OCI-LY3 (cell line): ENCODE data around the gene CXCL1.

Experiments used
- EZH2phosphoT487 ChIP-seq: fragments of 200-600 bp; shearing (Covaris generic); IDR thresholded peaks from 2 replicates; pipeline ENCODE4 v1.6.1; 2018; ENCODE audit warnings: antibody characterized with exemption, mixed run types, low read depth
- TF ChIP-seq, protein P1 (sequence below): fragments of 200-600, 300-600 bp; sonication (generic); IDR thresholded peaks from 2 replicates; pipeline ENCODE4 v1.5.1; 2014; ENCODE audit warnings: antibody characterized with exemption, low read length, low read depth

GRCh38 chr4:73844806-73845205 is 24.4 kb upstream of the CXCL1 start:
- TF ChIP-seq, protein P1, sequence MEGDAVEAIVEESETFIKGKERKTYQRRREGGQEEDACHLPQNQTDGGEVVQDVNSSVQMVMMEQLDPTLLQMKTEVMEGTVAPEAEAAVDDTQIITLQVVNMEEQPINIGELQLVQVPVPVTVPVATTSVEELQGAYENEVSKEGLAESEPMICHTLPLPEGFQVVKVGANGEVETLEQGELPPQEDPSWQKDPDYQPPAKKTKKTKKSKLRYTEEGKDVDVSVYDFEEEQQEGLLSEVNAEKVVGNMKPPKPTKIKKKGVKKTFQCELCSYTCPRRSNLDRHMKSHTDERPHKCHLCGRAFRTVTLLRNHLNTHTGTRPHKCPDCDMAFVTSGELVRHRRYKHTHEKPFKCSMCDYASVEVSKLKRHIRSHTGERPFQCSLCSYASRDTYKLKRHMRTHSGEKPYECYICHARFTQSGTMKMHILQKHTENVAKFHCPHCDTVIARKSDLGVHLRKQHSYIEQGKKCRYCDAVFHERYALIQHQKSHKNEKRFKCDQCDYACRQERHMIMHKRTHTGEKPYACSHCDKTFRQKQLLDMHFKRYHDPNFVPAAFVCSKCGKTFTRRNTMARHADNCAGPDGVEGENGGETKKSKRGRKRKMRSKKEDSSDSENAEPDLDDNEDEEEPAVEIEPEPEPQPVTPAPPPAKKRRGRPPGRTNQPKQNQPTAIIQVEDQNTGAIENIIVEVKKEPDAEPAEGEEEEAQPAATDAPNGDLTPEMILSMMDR = no peak
- no peak for TF ChIP-seq EZH2phosphoT487
